SK-N-SH treated with all-trans-retinoic acid at 6 μM for 48 hours (cell line): Measurements from ENCODE around the gene KCTD2.
A peak's percentile ranks its signal among the peaks of the same experiment; 100 is the strongest.
"Not testable (repeated sequence)": the region's sequence is repeated elsewhere in the genome, so short reads cannot be mapped to it uniquely, and the experiment has no call there.

Experiments
- ATAC-seq: fragments of 200-7000 bp; cut with Tn5 transposase; 3 replicates; pipeline ENCODE4 v1.9.1; 2020; ENCODE audit warnings: mild to moderate bottlenecking, moderate library complexity
- ARNTL ChIP-seq: fragments of 450-650 bp; formaldehyde crosslinking; IDR thresholded peaks from 2 replicates; pipeline ENCODE4 v1.5.0; 2020; ENCODE audit warnings: low read depth, mild to moderate bottlenecking, moderate library complexity, borderline replicate concordance
- BACH2 ChIP-seq: fragments of 250-450 bp; sonication (Bioruptor Pico); IDR thresholded peaks from 2 replicates; pipeline ENCODE4 v1.9.0; 2021; ENCODE audit warnings: mild to moderate bottlenecking, borderline replicate concordance
- CSDC2 ChIP-seq: fragments of 250-450 bp; sonication (Bioruptor Pico); IDR thresholded peaks from 2 replicates; pipeline ENCODE4 v1.5.0; 2020; ENCODE audit warnings: mild to moderate bottlenecking, moderate library complexity
- CSRNP3 ChIP-seq: fragments of 250-450 bp; sonication (Bioruptor Pico); IDR thresholded peaks from 2 replicates; pipeline ENCODE4 v1.5.1; 2021; ENCODE audit warnings: mild to moderate bottlenecking, moderate library complexity
- ESRRG ChIP-seq: fragments of 250-450 bp; sonication (Bioruptor Pico); IDR thresholded peaks from 2 replicates; pipeline ENCODE4 v1.6.1; 2021; ENCODE audit warnings: mild to moderate bottlenecking
- GLIS3 ChIP-seq: fragments of 250-450 bp; sonication (Bioruptor Pico); IDR thresholded peaks from 2 replicates; pipeline ENCODE4 v1.5.0; 2020; ENCODE audit warnings: mild to moderate bottlenecking, moderate library complexity
- ISL1 ChIP-seq: fragments of 250-450 bp; sonication (Bioruptor Pico); IDR thresholded peaks from 2 replicates; pipeline ENCODE4 v2.1.2; 2022; ENCODE audit warnings: mild to moderate bottlenecking, moderate library complexity
- OSR1 ChIP-seq: fragments of 250-450 bp; sonication (Bioruptor Pico); IDR thresholded peaks from 2 replicates; pipeline ENCODE4 v1.8.0; 2022; ENCODE audit warnings: moderate library complexity, mild to moderate bottlenecking, inconsistent platforms
- POU6F1 ChIP-seq: fragments of 250-450 bp; sonication (Bioruptor Pico); IDR thresholded peaks from 2 replicates; pipeline ENCODE4 v1.8.0; 2021; ENCODE audit warnings: low read depth, mild to moderate bottlenecking, moderate library complexity, borderline replicate concordance
- SNAI2 ChIP-seq: fragments of 250-450 bp; sonication (Bioruptor Pico); IDR thresholded peaks from 2 replicates; pipeline ENCODE4 v1.5.0; 2020; ENCODE audit warnings: mild to moderate bottlenecking, moderate library complexity
- TCF4 ChIP-seq: fragments of 250-450 bp; sonication (Bioruptor Pico); IDR thresholded peaks from 2 replicates; pipeline ENCODE4 v1.8.0; 2021; ENCODE audit warnings: mild to moderate bottlenecking, moderate library complexity, borderline replicate concordance
- TOX ChIP-seq: fragments of 250-450 bp; sonication (Bioruptor Pico); IDR thresholded peaks from 2 replicates; pipeline ENCODE4 v1.8.0; 2021; ENCODE audit warnings: mild to moderate bottlenecking, moderate library complexity, borderline replicate concordance
- TSHZ2 ChIP-seq: fragments of 250-450 bp; sonication (Bioruptor Pico); IDR thresholded peaks from 2 replicates; pipeline ENCODE4 v1.5.0; 2020; ENCODE audit warnings: mild to moderate bottlenecking, moderate library complexity
- ZC3H10 ChIP-seq: fragments of 250-450 bp; sonication (Bioruptor Pico); IDR thresholded peaks from 2 replicates; pipeline ENCODE4 v1.5.1; 2021; ENCODE audit warnings: mild to moderate bottlenecking, moderate library complexity
- ZFP3 ChIP-seq: fragments of 250-450 bp; sonication (Bioruptor Pico); IDR thresholded peaks from 2 replicates; pipeline ENCODE4 v1.5.0; 2020; ENCODE audit warnings: mild to moderate bottlenecking, moderate library complexity
- ZFP30 ChIP-seq: fragments of 450-650 bp; formaldehyde crosslinking; IDR thresholded peaks from 2 replicates; pipeline ENCODE4 v1.5.0; 2022; ENCODE audit warnings: mild to moderate bottlenecking, moderate library complexity
- ZNF565 ChIP-seq: fragments of 450-650 bp; formaldehyde crosslinking; conservative IDR thresholded peaks from 2 replicates; pipeline ENCODE4 v1.5.0; 2020; ENCODE audit warnings: low read depth, mild to moderate bottlenecking, moderate library complexity
- ZNF70 ChIP-seq: fragments of 450-650 bp; formaldehyde crosslinking; IDR thresholded peaks from 2 replicates; pipeline ENCODE4 v1.5.0; 2020; ENCODE audit warnings: mild to moderate bottlenecking, moderate library complexity
- ZNF8 ChIP-seq: fragments of 450-650 bp; formaldehyde crosslinking; IDR thresholded peaks from 2 replicates; pipeline ENCODE4 v1.5.0; 2020; ENCODE audit warnings: mild to moderate bottlenecking, moderate library complexity

The KCTD2 gene

GRCh38 chr17:75024686-75025397, 22.2 kb upstream of the KCTD2 start:
- ATAC-seq: no peak
- TF ChIP-seq OSR1 (CRISPR knock-in tag): no peak
- no peak for TF ChIP-seq ZC3H10 (CRISPR knock-in tag)

GRCh38 chr17:75025398-75025734, 21.7 kb upstream of the KCTD2 start:
- not testable (repeated sequence) for ATAC-seq

- ATAC-seq: not testable (repeated sequence)
Observed at GRCh38 chr17:75026650-75027049, 20.4 kb upstream of the KCTD2 start.

GRCh38 chr17:75030161-75030560, 16.9 kb upstream of the KCTD2 start:
- TF ChIP-seq TOX (CRISPR knock-in tag) (no peak), CSRNP3 (no peak), ZFP3 (no peak), TSHZ2 (CRISPR knock-in tag) (no peak), OSR1 (CRISPR knock-in tag) (no peak), ZC3H10 (CRISPR knock-in tag) (no peak), ZFP30 (CRISPR knock-in tag) (no peak), POU6F1 (CRISPR knock-in tag) (no peak), ESRRG (no peak), CSDC2 (CRISPR knock-in tag) (no peak), ZNF8 (no peak), BACH2 (CRISPR knock-in tag) (no peak), ZNF565 (no peak), TCF4 (CRISPR knock-in tag) (no peak), ARNTL (CRISPR knock-in tag) (no peak), ZNF70 (no peak), SNAI2 (CRISPR knock-in tag) (no peak)
- ATAC-seq: no peak

GRCh38 chr17:75031972-75032719, 14.9 kb upstream of the KCTD2 start:
- peak; percentile 54 for ATAC-seq
- no peak for TF ChIP-seq ESRRG

- ATAC-seq: peak; percentile 12
- TF ChIP-seq ZNF70 (no peak), CSRNP3 (no peak), TCF4 (CRISPR knock-in tag) (no peak), ZFP3 (no peak), OSR1 (CRISPR knock-in tag) (no peak), TSHZ2 (CRISPR knock-in tag) (no peak), TOX (CRISPR knock-in tag) (no peak), BACH2 (CRISPR knock-in tag) (no peak), ESRRG (no peak), GLIS3 (CRISPR knock-in tag) (no peak), ISL1 (CRISPR knock-in tag) (no peak)
Observed at GRCh38 chr17:75032720-75033280, 14.2 kb upstream of the KCTD2 start.
